Endothelial cell of umbilical vein (primary cell): ENCODE data around the gene SIM2. TPM values are rescaled to one million over a fixed set of nuclear protein-coding genes. Genes with fewer than 3 reads are reported as not detected.

ENCODE experiments used
- BruUV-seq: library from RNA; stranded (reverse); fragments of 400-500 nt; replicated peaks from 2 replicates; lab custom pipeline; 2021; lab: Mats Ljungman, UMichigan
- CTCF ChIA-PET: fragments of 300-600, 350-600 bp; sonication (Branson Sonifier 250); formaldehyde crosslinking; loops from one replicate; lab custom pipeline; 2021; ENCODE audit warnings: antibody characterized with exemption, inconsistent platforms; lab: Charles Lee
- POLR2A ChIA-PET: fragments of 300-600, 350-600 bp; sonication (Branson Sonifier 250); formaldehyde crosslinking; loops from one replicate; lab custom pipeline; 2021; ENCODE audit warnings: antibody characterized with exemption, inconsistent platforms; lab: Charles Lee
- DNase-seq: peaks from one replicate; pipeline ENCODE4 v3.0.0-alpha.2; 2011; ENCODE audit warnings: low read depth, low spot score
- FAIRE-seq: peaks from 2 replicates; lab custom pipeline; 2011; peaks lifted over from hg19 to GRCh38; lab: Jason Lieb, UNC
- H2AFZ ChIP-seq: 2 replicates; pipeline ENCODE4 v1.6.0; 2012; ENCODE audit warnings: low read depth, low read length, control low read depth, inconsistent platforms
- H3K27ac ChIP-seq: 2 replicates; pipeline ENCODE4 v1.5.1; 2011; ENCODE audit warnings: low read depth, mild to moderate bottlenecking, control low read depth, low read length, moderate library complexity; ENCODE audit not compliant: insufficient read depth
- H3K27me3 ChIP-seq, 2 experiments: 2 replicates each; pipeline versions ENCODE4 v1.6.0 to v1.6.1; 2011; ENCODE audit warnings: low read length in 2 of 2, mixed read lengths in 1 of 2; ENCODE audit not compliant: control insufficient read depth in 2 of 2, insufficient read depth in 2 of 2
- H3K36me3 ChIP-seq, 2 experiments: 2 replicates in 1 of 2; 3 replicates in 1 of 2; pipeline ENCODE4 v1.5.1; 2011; ENCODE audit warnings: low read length in 2 of 2, mild to moderate bottlenecking in 1 of 2, moderate library complexity in 1 of 2; ENCODE audit not compliant: control insufficient read depth in 2 of 2, insufficient read depth in 2 of 2; ENCODE audit errors: extremely low read depth in 1 of 2
- H3K4me1 ChIP-seq: 3 replicates; pipeline ENCODE4 v1.5.1; 2011; ENCODE audit warnings: mild to moderate bottlenecking, low read length; ENCODE audit not compliant: control insufficient read depth, insufficient read depth; ENCODE audit errors: extremely low read depth
- H3K4me2 ChIP-seq: 2 replicates; pipeline ENCODE4 v1.6.1; 2011; ENCODE audit warnings: low read length, control low read depth, mixed read lengths; ENCODE audit not compliant: insufficient read depth
- H3K4me3 ChIP-seq, 3 experiments: fragments of 200-600 bp in 1 of 3; sonication (generic), shearing (Covaris generic) in 1 of 3; replicated peaks in 1 of 3; 2 replicates each; pipeline ENCODE4 v1.5.1; 2011 to 2016; ENCODE audit warnings: control low read depth in 3 of 3, low read length in 3 of 3, mild to moderate bottlenecking in 2 of 3, inconsistent platforms in 1 of 3, low read depth in 1 of 3, moderate library complexity in 1 of 3; ENCODE audit not compliant: insufficient read depth in 1 of 3
- H3K79me2 ChIP-seq: 2 replicates; pipeline ENCODE4 v1.6.0; 2012; ENCODE audit warnings: low read length, inconsistent platforms; ENCODE audit not compliant: control insufficient read depth, insufficient read depth
- H3K9ac ChIP-seq: replicated peaks from 2 replicates; pipeline ENCODE3; 2011; ENCODE audit warnings: low read length, control low read depth; ENCODE audit not compliant: insufficient read depth; ENCODE audit errors: extremely low read depth
- H3K9me1 ChIP-seq: replicated peaks from 3 replicates; pipeline ENCODE4 v1.6.0; 2011; ENCODE audit warnings: mild to moderate bottlenecking, low read length; ENCODE audit not compliant: control insufficient read depth, insufficient read depth; ENCODE audit errors: extremely low read depth
- H3K9me3 ChIP-seq: replicated peaks from 2 replicates; pipeline ENCODE4 v1.5.1; 2012; ENCODE audit warnings: low read length, inconsistent platforms; ENCODE audit not compliant: control insufficient read depth, insufficient read depth
- H4K20me1 ChIP-seq: replicated peaks from 2 replicates; pipeline ENCODE3; 2011; ENCODE audit warnings: mild to moderate bottlenecking, low read length; ENCODE audit not compliant: control insufficient read depth, insufficient read depth; ENCODE audit errors: extremely low read depth
- EZH2 ChIP-seq: IDR thresholded peaks from 2 replicates; pipeline ENCODE4 v1.6.1; 2012; ENCODE audit warnings: borderline replicate concordance, low read depth, mild to moderate bottlenecking, moderate library complexity, low read length, inconsistent platforms; ENCODE audit not compliant: severe bottlenecking
- FOS ChIP-seq: IDR thresholded peaks from 2 replicates; pipeline ENCODE4 v1.6.1; 2011; ENCODE audit warnings: mild to moderate bottlenecking, low read length, moderate library complexity, borderline replicate concordance; ENCODE audit not compliant: insufficient read depth
- GATA2 ChIP-seq: IDR thresholded peaks from 2 replicates; pipeline ENCODE4 v1.7.0; 2011; ENCODE audit warnings: low read depth, mild to moderate bottlenecking, moderate library complexity, mixed read lengths, low read length; ENCODE audit not compliant: insufficient read length, insufficient read depth
- JUN ChIP-seq: IDR thresholded peaks from 2 replicates; pipeline ENCODE4 v1.6.1; 2011; ENCODE audit warnings: borderline replicate concordance, low read depth; ENCODE audit not compliant: insufficient read length, insufficient read depth
- MYC ChIP-seq: IDR thresholded peaks from one replicate; pipeline ENCODE4 v1.6.1; 2011; ENCODE audit warnings: mild to moderate bottlenecking, low read depth, low read length
- POLR2A ChIP-seq: IDR thresholded peaks from 2 replicates; pipeline ENCODE4 v1.6.1; 2012; ENCODE audit warnings: low read depth, mild to moderate bottlenecking, control low read depth, low read length
- POLR2AphosphoS5 ChIP-seq: IDR thresholded peaks from 2 replicates; pipeline ENCODE4 v1.6.1; 2012; ENCODE audit warnings: low read depth, mild to moderate bottlenecking, control low read depth, low read length, moderate library complexity; ENCODE audit not compliant: insufficient read depth
- dilution Hi-C: fragments of 300-500 bp; cut with MboI; formaldehyde crosslinking; loops from one replicate; pipeline ENCODE4 v1.15.0; 2019; ENCODE audit warnings: low sequenced_read_pairs; ENCODE audit not compliant: extremely low pct_ligation_motif_present
- intact Hi-C: fragments of 100-400 bp; cut with micrococcal nuclease; formaldehyde crosslinking; loops from one replicate; pipeline ENCODE4 v1.10.0; 2022
- polyA plus RNA-seq, 4 experiments: library from polyadenylated mRNA; depleted of rRNA in 3 of 4; stranded (reverse) in 3 of 4; unstranded in 1 of 4; fragments of >200 nt; gene quantifications; 2 replicates each; pipeline versions ENCODE4 v1.2.1 to v1.2.3, GENCODE V29; 2011 to 2012; ENCODE audit warnings: missing spikeins in 1 of 4
- total RNA-seq: library from RNA; stranded (reverse); gene quantifications from 2 replicates; pipeline ENCODE4 v1.2.3, GENCODE V29; 2021
- TF ChIP-seq, protein P1 (sequence below), 2 donors: IDR thresholded peaks; 1 replicate in 1 of 2; 2 replicates in 1 of 2; pipeline ENCODE4 v1.5.1; 2011; ENCODE audit warnings: low read length in 2 of 2, mild to moderate bottlenecking in 2 of 2, moderate library complexity in 2 of 2, control low read depth in 1 of 2, inconsistent platforms in 1 of 2, low read depth in 1 of 2; ENCODE audit not compliant: insufficient read depth in 1 of 2; ENCODE audit errors: extremely low read depth in 1 of 2
- TF ChIP-seq, protein P2 (sequence below): IDR thresholded peaks from 2 replicates; pipeline ENCODE4 v1.6.1; 2011; ENCODE audit not compliant: insufficient read depth, insufficient read length

The SIM2 gene
- total and polyA plus RNA-seq, 2 donors (not counting 3 experiments of a cell fraction or from before 2014, with no cell fraction given) = not detected

- Histone ChIP-seq H4K20me1 (no peaks in the 10 kb centered on the region), H2AFZ (no peak overlapping the region), H3K4me3 (no peak overlapping the region), H3K9me1 (no peaks in the 10 kb centered on the region), H3K9me3 (no peaks in the 10 kb centered on the region), H3K4me2 (no peak overlapping the region), H3K9ac (no peak overlapping the region), H3K27me3 (no peaks in the 10 kb centered on the region), H3K4me1 (no peaks in the 10 kb centered on the region), H3K79me2 (no peaks in the 10 kb centered on the region), H3K36me3 (no peaks in the 10 kb centered on the region), H3K27ac (no peak overlapping the region)
- CTCF ChIA-PET = interaction anchor here (0.9 kb wide), 1 partner anchor 27 kb away, joined by 4 read pairs; no protein-coding TSS in a partner anchor
- intact Hi-C loops = no loop called here
- TF ChIP-seq, protein P1, sequence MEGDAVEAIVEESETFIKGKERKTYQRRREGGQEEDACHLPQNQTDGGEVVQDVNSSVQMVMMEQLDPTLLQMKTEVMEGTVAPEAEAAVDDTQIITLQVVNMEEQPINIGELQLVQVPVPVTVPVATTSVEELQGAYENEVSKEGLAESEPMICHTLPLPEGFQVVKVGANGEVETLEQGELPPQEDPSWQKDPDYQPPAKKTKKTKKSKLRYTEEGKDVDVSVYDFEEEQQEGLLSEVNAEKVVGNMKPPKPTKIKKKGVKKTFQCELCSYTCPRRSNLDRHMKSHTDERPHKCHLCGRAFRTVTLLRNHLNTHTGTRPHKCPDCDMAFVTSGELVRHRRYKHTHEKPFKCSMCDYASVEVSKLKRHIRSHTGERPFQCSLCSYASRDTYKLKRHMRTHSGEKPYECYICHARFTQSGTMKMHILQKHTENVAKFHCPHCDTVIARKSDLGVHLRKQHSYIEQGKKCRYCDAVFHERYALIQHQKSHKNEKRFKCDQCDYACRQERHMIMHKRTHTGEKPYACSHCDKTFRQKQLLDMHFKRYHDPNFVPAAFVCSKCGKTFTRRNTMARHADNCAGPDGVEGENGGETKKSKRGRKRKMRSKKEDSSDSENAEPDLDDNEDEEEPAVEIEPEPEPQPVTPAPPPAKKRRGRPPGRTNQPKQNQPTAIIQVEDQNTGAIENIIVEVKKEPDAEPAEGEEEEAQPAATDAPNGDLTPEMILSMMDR (IDR thresholded peaks at IDR 0.05; ENCODE audit: extremely low read depth in 1 of 2, insufficient read depth in 1 of 2, low read depth in 1 of 2, low read length in 2 of 2) = no peak
- no peak for TF ChIP-seq POLR2AphosphoS5
- TF ChIP-seq POLR2A = no peak
- TF ChIP-seq FOS = no peak
- no peak for TF ChIP-seq GATA2
- TF ChIP-seq MYC = no peak
- TF ChIP-seq EZH2 = no peak
- TF ChIP-seq, protein P2, sequence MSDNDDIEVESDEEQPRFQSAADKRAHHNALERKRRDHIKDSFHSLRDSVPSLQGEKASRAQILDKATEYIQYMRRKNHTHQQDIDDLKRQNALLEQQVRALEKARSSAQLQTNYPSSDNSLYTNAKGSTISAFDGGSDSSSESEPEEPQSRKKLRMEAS = no peak
- TF ChIP-seq JUN = no peak
- BruUV-seq = no TSS peak
- DNase-seq = no peak
- FAIRE-seq = no peak
- POLR2A ChIA-PET = no interaction called here
- dilution Hi-C loops = no loop called here
These were observed 87.3 kb downstream of the SIM2 start for GRCh38 chr21:36786186-36786585.
